ENCODE results near the gene PRAME. TPM values are rescaled to one million over a fixed set of nuclear protein-coding genes. Genes with fewer than 3 reads are reported as not detected.
A peak's percentile ranks its signal among the peaks of the same experiment; 100 is the strongest.

PRAME gene
- total and polyA plus RNA-seq, 2 of the 13 experiments (the other 11 are each of a cell fraction or from before 2014, with no cell fraction given): 0.11 to 0.83 TPM

DNA sequence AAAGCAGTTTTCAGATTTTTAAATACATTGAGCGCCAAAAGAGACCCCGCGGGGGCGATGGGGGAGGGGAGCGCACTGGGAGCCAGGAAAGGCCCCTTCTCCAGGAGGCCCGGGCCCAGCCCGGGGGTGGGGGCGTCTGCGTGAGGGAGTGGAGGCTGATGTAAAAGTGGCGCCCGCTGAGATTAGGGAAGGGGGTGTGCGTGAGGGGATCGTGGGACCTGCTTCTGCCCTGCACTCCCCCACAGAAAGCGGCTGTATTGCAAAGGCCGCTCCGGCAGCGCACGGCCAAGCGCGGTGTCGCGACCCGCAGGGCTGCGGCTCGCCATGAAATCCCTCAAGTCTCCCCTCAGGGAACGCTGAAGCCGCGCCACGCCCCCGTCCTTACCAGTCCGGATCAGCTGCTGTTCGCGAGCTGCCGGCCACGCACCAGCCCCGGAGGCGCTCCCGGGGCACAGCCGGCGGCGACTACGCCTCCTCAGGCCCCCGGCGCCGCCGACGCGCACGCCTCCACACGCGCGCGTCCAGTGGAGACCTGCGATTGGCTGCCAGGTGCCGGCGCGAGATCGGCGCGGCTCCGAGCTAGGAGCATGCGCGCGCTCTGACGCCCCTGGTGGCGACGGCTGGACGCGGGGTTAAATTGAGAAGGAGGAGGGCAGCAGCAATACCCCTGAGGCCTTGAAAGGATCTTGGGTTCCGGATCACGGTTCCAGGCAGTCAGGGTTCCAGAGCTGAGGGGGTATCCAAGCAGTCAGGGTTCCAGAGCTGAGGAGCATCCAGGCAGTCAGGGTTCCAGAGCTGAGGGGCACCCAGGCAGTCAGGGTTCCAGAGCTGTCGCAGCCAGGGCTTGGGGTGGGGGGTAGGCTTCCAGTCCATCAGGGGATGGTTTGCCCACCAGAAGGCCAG is 50.5 kb downstream of the PRAME start, which contains the start of gene ZNF280B (continued):
- TF ChIP-seq, protein P1, sequence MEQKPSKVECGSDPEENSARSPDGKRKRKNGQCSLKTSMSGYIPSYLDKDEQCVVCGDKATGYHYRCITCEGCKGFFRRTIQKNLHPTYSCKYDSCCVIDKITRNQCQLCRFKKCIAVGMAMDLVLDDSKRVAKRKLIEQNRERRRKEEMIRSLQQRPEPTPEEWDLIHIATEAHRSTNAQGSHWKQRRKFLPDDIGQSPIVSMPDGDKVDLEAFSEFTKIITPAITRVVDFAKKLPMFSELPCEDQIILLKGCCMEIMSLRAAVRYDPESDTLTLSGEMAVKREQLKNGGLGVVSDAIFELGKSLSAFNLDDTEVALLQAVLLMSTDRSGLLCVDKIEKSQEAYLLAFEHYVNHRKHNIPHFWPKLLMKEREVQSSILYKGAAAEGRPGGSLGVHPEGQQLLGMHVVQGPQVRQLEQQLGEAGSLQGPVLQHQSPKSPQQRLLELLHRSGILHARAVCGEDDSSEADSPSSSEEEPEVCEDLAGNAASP (CRISPR knock-in tag; IDR thresholded peaks at IDR 0.05; ENCODE audit: borderline replicate concordance): no peak
- TF ChIP-seq, protein P2, sequence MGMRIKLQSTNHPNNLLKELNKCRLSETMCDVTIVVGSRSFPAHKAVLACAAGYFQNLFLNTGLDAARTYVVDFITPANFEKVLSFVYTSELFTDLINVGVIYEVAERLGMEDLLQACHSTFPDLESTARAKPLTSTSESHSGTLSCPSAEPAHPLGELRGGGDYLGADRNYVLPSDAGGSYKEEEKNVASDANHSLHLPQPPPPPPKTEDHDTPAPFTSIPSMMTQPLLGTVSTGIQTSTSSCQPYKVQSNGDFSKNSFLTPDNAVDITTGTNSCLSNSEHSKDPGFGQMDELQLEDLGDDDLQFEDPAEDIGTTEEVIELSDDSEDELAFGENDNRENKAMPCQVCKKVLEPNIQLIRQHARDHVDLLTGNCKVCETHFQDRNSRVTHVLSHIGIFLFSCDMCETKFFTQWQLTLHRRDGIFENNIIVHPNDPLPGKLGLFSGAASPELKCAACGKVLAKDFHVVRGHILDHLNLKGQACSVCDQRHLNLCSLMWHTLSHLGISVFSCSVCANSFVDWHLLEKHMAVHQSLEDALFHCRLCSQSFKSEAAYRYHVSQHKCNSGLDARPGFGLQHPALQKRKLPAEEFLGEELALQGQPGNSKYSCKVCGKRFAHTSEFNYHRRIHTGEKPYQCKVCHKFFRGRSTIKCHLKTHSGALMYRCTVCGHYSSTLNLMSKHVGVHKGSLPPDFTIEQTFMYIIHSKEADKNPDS (CRISPR knock-in tag; IDR thresholded peaks at IDR 0.05): no peak
- TF ChIP-seq, protein P3, sequence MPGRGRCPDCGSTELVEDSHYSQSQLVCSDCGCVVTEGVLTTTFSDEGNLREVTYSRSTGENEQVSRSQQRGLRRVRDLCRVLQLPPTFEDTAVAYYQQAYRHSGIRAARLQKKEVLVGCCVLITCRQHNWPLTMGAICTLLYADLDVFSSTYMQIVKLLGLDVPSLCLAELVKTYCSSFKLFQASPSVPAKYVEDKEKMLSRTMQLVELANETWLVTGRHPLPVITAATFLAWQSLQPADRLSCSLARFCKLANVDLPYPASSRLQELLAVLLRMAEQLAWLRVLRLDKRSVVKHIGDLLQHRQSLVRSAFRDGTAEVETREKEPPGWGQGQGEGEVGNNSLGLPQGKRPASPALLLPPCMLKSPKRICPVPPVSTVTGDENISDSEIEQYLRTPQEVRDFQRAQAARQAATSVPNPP (CRISPR knock-in tag; IDR thresholded peaks at IDR 0.05): no peak; the same call in 1 of the 2 replicates
- no peak for TF ChIP-seq SOX13 (IDR thresholded peaks at IDR 0.05)
- no peak; a peak in 1 of 4 replicates for TF ChIP-seq SOX13 (CRISPR knock-in tag; conservative IDR thresholded peaks at IDR 0.05 in 1 of 2, IDR thresholded peaks at IDR 0.05 in 1 of 2)
- TF ChIP-seq, protein P4, sequence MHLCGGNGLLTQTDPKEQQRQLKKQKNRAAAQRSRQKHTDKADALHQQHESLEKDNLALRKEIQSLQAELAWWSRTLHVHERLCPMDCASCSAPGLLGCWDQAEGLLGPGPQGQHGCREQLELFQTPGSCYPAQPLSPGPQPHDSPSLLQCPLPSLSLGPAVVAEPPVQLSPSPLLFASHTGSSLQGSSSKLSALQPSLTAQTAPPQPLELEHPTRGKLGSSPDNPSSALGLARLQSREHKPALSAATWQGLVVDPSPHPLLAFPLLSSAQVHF (CRISPR knock-in tag; IDR thresholded peaks at IDR 0.05): no peak
- no peak for TF ChIP-seq PCBP1 (IDR thresholded peaks at IDR 0.05; ENCODE audit: borderline replicate concordance, low read depth, low read length)
- no peak for TF ChIP-seq MEIS1 (CRISPR knock-in tag; IDR thresholded peaks at IDR 0.05; ENCODE audit: borderline replicate concordance)
- peak; percentile 80 for TF ChIP-seq ZNF354B (CRISPR knock-in tag; IDR thresholded peaks at IDR 0.05)
- no peak for TF ChIP-seq EP300 (IDR thresholded peaks at IDR 0.05; ENCODE audit: low read depth in 2 of 2, low read length in 2 of 2)
- TF ChIP-seq EP300 (CRISPR knock-in tag; IDR thresholded peaks at IDR 0.05; ENCODE audit: borderline replicate concordance): no peak
- TF ChIP-seq, protein P5, sequence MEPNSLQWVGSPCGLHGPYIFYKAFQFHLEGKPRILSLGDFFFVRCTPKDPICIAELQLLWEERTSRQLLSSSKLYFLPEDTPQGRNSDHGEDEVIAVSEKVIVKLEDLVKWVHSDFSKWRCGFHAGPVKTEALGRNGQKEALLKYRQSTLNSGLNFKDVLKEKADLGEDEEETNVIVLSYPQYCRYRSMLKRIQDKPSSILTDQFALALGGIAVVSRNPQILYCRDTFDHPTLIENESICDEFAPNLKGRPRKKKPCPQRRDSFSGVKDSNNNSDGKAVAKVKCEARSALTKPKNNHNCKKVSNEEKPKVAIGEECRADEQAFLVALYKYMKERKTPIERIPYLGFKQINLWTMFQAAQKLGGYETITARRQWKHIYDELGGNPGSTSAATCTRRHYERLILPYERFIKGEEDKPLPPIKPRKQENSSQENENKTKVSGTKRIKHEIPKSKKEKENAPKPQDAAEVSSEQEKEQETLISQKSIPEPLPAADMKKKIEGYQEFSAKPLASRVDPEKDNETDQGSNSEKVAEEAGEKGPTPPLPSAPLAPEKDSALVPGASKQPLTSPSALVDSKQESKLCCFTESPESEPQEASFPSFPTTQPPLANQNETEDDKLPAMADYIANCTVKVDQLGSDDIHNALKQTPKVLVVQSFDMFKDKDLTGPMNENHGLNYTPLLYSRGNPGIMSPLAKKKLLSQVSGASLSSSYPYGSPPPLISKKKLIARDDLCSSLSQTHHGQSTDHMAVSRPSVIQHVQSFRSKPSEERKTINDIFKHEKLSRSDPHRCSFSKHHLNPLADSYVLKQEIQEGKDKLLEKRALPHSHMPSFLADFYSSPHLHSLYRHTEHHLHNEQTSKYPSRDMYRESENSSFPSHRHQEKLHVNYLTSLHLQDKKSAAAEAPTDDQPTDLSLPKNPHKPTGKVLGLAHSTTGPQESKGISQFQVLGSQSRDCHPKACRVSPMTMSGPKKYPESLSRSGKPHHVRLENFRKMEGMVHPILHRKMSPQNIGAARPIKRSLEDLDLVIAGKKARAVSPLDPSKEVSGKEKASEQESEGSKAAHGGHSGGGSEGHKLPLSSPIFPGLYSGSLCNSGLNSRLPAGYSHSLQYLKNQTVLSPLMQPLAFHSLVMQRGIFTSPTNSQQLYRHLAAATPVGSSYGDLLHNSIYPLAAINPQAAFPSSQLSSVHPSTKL (CRISPR knock-in tag; IDR thresholded peaks at IDR 0.05): no peak; the same call in 1 of the 2 replicates
- no peak for TF ChIP-seq ZNF546 (CRISPR knock-in tag; conservative IDR thresholded peaks at IDR 0.05)

Measured in HepG2 (cell line).